HEK293 (cell line): ENCODE measurements around the gene KRT8.

ENCODE experiments used
- AEBP2 ChIP-seq: fragments of 450-650 bp; formaldehyde crosslinking; IDR thresholded peaks from 2 replicates; pipeline ENCODE4 v1.5.1; 2016; ENCODE audit warnings: missing biosample characterization, missing genetic modification characterization, borderline replicate concordance
- GLIS1 ChIP-seq: fragments of 450-650 bp; formaldehyde crosslinking; IDR thresholded peaks from 2 replicates; pipeline ENCODE4 v1.5.1; 2016; ENCODE audit warnings: missing biosample characterization, missing genetic modification characterization
- PATZ1 ChIP-seq: fragments of 450-650 bp; formaldehyde crosslinking; IDR thresholded peaks from 2 replicates; pipeline ENCODE4 v1.5.1; 2016; ENCODE audit warnings: missing biosample characterization, missing genetic modification characterization
- SCRT1 ChIP-seq: fragments of 450-650 bp; formaldehyde crosslinking; IDR thresholded peaks from 2 replicates; pipeline ENCODE4 v1.5.1; 2016; ENCODE audit warnings: missing biosample characterization, missing genetic modification characterization, borderline replicate concordance
- SP7 ChIP-seq: fragments of 450-650 bp; formaldehyde crosslinking; IDR thresholded peaks from 2 replicates; pipeline ENCODE4 v1.5.1; 2016; ENCODE audit warnings: missing biosample characterization, missing genetic modification characterization
- TRIM28 ChIP-seq: IDR thresholded peaks from 2 replicates; pipeline ENCODE4 v1.6.1; 2011; ENCODE audit warnings: low read length, control low read depth, borderline replicate concordance
- YY1 ChIP-seq: fragments of 450-650 bp; formaldehyde crosslinking; IDR thresholded peaks from 2 replicates; pipeline ENCODE4 v1.5.1; 2018; ENCODE audit warnings: missing biosample characterization, missing genetic modification characterization
- ZEB2 ChIP-seq: fragments of 450-650 bp; formaldehyde crosslinking; IDR thresholded peaks from 2 replicates; pipeline ENCODE4 v1.5.1; 2016; ENCODE audit warnings: missing biosample characterization, missing genetic modification characterization
- ZFHX2 ChIP-seq: fragments of 450-650 bp; formaldehyde crosslinking; conservative IDR thresholded peaks from 2 replicates; pipeline ENCODE4 v1.5.1; 2016; ENCODE audit warnings: missing biosample characterization, missing genetic modification characterization
- ZNF112 ChIP-seq: fragments of 450-650 bp; formaldehyde crosslinking; IDR thresholded peaks from 2 replicates; pipeline ENCODE4 v1.5.0; 2017; ENCODE audit warnings: missing biosample characterization, missing genetic modification characterization
- ZNF140 ChIP-seq: fragments of 450-650 bp; formaldehyde crosslinking; IDR thresholded peaks from 2 replicates; pipeline ENCODE4 v1.5.1; 2016; ENCODE audit warnings: missing biosample characterization, missing genetic modification characterization
- ZNF202 ChIP-seq: fragments of 450-650 bp; formaldehyde crosslinking; IDR thresholded peaks from 2 replicates; pipeline ENCODE4 v1.5.1; 2016; ENCODE audit warnings: missing biosample characterization, missing genetic modification characterization, borderline replicate concordance
- ZNF221 ChIP-seq: fragments of 450-650 bp; formaldehyde crosslinking; IDR thresholded peaks from 2 replicates; pipeline ENCODE4 v1.5.1; 2017; ENCODE audit warnings: missing biosample characterization, missing genetic modification characterization, borderline replicate concordance
- ZNF341 ChIP-seq: fragments of 450-650 bp; formaldehyde crosslinking; IDR thresholded peaks from 2 replicates; pipeline ENCODE4; 2016; ENCODE audit warnings: low read depth, missing biosample characterization, missing genetic modification characterization
- ZNF416 ChIP-seq: fragments of 450-650 bp; formaldehyde crosslinking; IDR thresholded peaks from 2 replicates; pipeline ENCODE4 v1.5.1; 2016; ENCODE audit warnings: missing biosample characterization, missing genetic modification characterization
- ZNF600 ChIP-seq: fragments of 450-650 bp; formaldehyde crosslinking; IDR thresholded peaks from 2 replicates; pipeline ENCODE4 v1.5.1; 2016; ENCODE audit warnings: missing biosample characterization, missing genetic modification characterization
- ZNF623 ChIP-seq: fragments of 450-650 bp; formaldehyde crosslinking; IDR thresholded peaks from 2 replicates; pipeline ENCODE4 v1.5.1; 2016; ENCODE audit warnings: missing biosample characterization, missing genetic modification characterization
- ZNF626 ChIP-seq: fragments of 450-650 bp; sonication (Bioruptor Pico); formaldehyde crosslinking; IDR thresholded peaks from 2 replicates; pipeline ENCODE4 v1.5.1; 2018; ENCODE audit warnings: missing biosample characterization, missing genetic modification characterization, inconsistent platforms
- ZNF654 ChIP-seq: fragments of 450-650 bp; formaldehyde crosslinking; IDR thresholded peaks from 2 replicates; pipeline ENCODE4 v1.5.1; 2016; ENCODE audit warnings: low read depth, missing biosample characterization, missing genetic modification characterization
- ZNF704 ChIP-seq: fragments of 450-650 bp; formaldehyde crosslinking; IDR thresholded peaks from 2 replicates; pipeline ENCODE4 v1.5.1; 2016; ENCODE audit warnings: missing biosample characterization, missing genetic modification characterization
- TF ChIP-seq, protein P1 (sequence below): fragments of 450-650 bp; formaldehyde crosslinking; IDR thresholded peaks from 2 replicates; pipeline ENCODE4 v1.5.1; 2016; ENCODE audit warnings: missing biosample characterization, missing genetic modification characterization
- TF ChIP-seq, protein P2 (sequence below): fragments of 450-650 bp; formaldehyde crosslinking; IDR thresholded peaks from 2 replicates; pipeline ENCODE4 v1.5.1; 2016; ENCODE audit warnings: missing biosample characterization, missing genetic modification characterization
- TF ChIP-seq, protein P3 (sequence below): fragments of 450-650 bp; formaldehyde crosslinking; IDR thresholded peaks from 2 replicates; pipeline ENCODE4 v1.5.1; 2016; ENCODE audit warnings: missing biosample characterization, missing genetic modification characterization
- TF ChIP-seq, protein P4 (sequence below): fragments of 450-650 bp; formaldehyde crosslinking; IDR thresholded peaks from 2 replicates; pipeline ENCODE4 v1.5.1; 2016; ENCODE audit warnings: missing biosample characterization, missing genetic modification characterization
- TF ChIP-seq, protein P5 (sequence below): fragments of 450-650 bp; formaldehyde crosslinking; IDR thresholded peaks from 2 replicates; pipeline ENCODE4 v1.5.1; 2016; ENCODE audit warnings: missing biosample characterization, missing genetic modification characterization

Gene KRT8

GRCh38 chr12:52870361-52871290 lies 34.2 kb downstream of the KRT8 start (continued):
- TF ChIP-seq ZNF654 (tag by site-specific recombination) (peak; percentile 90), ZNF416 (tag by site-specific recombination) (no peak), SP7 (tag by site-specific recombination) (no peak), ZNF140 (no peak), ZNF623 (tag by site-specific recombination) (no peak), GLIS1 (peak; percentile 22; the same call in 1 of the 2 replicates), ZNF600 (no peak), ZFHX2 (tag by site-specific recombination) (no peak; the same call in 1 of the 2 replicates), ZNF221 (no peak), ZNF704 (tag by site-specific recombination) (no peak), YY1 (tag by site-specific recombination) (no peak), ZEB2 (tag by site-specific recombination) (no peak), AEBP2 (tag by site-specific recombination) (no peak), ZNF341 (tag by site-specific recombination) (no peak), PATZ1 (peak; percentile 58), ZNF112 (tag by site-specific recombination) (no peak), SCRT1 (tag by site-specific recombination) (peak; percentile 65), TRIM28 (no peak), ZNF626 (no peak), ZNF202 (tag by site-specific recombination) (no peak)
- TF ChIP-seq, protein P1, sequence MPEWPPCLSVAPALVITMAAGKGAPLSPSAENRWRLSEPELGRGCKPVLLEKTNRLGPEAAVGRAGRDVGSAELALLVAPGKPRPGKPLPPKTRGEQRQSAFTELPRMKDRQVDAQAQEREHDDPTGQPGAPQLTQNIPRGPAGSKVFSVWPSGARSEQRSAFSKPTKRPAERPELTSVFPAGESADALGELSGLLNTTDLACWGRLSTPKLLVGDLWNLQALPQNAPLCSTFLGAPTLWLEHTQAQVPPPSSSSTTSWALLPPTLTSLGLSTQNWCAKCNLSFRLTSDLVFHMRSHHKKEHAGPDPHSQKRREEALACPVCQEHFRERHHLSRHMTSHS (tag by site-specific recombination) = no peak
- TF ChIP-seq, protein P2, sequence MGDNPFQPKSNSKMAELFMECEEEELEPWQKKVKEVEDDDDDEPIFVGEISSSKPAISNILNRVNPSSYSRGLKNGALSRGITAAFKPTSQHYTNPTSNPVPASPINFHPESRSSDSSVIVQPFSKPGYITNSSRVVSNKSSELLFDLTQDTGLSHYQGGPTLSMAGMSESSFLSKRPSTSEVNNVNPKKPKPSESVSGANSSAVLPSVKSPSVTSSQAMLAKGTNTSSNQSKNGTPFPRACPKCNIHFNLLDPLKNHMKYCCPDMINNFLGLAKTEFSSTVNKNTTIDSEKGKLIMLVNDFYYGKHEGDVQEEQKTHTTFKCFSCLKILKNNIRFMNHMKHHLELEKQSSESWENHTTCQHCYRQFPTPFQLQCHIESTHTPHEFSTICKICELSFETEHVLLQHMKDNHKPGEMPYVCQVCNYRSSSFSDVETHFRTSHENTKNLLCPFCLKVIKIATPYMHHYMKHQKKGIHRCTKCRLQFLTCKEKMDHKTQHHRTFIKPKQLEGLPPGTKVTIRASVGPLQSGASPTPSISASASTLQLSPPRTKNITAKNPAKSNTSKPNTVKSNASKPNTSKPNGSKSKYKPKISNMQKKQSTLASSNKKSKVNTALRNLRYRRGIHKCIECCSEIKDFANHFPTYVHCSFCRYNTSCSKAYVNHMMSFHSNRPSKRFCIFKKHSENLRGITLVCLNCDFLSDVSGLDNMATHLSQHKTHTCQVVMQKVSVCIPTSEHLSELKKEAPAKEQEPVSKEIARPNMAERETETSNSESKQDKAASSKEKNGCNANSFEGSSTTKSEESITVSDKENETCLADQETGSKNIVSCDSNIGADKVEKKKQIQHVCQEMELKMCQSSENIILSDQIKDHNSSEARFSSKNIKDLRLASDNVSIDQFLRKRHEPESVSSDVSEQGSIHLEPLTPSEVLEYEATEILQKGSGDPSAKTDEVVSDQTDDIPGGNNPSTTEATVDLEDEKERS (tag by site-specific recombination) = no peak
- TF ChIP-seq, protein P3, sequence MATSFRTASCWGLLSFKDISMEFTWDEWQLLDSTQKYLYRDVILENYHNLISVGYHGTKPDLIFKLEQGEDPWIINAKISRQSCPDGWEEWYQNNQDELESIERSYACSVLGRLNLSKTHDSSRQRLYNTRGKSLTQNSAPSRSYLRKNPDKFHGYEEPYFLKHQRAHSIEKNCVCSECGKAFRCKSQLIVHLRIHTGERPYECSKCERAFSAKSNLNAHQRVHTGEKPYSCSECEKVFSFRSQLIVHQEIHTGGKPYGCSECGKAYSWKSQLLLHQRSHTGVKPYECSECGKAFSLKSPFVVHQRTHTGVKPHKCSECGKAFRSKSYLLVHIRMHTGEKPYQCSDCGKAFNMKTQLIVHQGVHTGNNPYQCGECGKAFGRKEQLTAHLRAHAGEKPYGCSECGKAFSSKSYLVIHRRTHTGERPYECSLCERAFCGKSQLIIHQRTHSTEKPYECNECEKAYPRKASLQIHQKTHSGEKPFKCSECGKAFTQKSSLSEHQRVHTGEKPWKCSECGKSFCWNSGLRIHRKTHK (tag by site-specific recombination) = no peak
- TF ChIP-seq, protein P4, sequence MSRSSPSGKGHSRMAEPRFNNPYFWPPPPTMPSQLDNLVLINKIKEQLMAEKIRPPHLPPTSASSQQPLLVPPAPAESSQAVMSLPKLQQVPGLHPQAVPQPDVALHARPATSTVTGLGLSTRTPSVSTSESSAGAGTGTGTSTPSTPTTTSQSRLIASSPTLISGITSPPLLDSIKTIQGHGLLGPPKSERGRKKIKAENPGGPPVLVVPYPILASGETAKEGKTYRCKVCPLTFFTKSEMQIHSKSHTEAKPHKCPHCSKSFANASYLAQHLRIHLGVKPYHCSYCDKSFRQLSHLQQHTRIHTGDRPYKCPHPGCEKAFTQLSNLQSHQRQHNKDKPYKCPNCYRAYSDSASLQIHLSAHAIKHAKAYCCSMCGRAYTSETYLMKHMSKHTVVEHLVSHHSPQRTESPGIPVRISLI (tag by site-specific recombination) = no peak
- TF ChIP-seq, protein P5, sequence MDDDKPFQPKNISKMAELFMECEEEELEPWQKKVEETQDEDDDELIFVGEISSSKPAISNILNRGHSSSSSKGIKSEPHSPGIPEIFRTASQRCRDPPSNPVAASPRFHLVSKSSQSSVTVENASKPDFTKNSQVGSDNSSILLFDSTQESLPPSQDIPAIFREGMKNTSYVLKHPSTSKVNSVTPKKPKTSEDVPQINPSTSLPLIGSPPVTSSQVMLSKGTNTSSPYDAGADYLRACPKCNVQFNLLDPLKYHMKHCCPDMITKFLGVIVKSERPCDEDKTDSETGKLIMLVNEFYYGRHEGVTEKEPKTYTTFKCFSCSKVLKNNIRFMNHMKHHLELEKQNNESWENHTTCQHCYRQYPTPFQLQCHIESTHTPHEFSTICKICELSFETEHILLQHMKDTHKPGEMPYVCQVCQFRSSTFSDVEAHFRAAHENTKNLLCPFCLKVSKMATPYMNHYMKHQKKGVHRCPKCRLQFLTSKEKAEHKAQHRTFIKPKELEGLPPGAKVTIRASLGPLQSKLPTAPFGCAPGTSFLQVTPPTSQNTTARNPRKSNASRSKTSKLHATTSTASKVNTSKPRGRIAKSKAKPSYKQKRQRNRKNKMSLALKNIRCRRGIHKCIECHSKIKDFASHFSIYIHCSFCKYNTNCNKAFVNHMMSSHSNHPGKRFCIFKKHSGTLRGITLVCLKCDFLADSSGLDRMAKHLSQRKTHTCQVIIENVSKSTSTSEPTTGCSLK (tag by site-specific recombination) = no peak
